LNCAP (cell line): Measurements from ENCODE around the gene MSANTD4.

Source experiments
- CTCF ChIP-seq: fragments of 450-650 bp; IDR thresholded peaks from 2 replicates; pipeline ENCODE4 v1.5.1; 2017; ENCODE audit warnings: mild to moderate bottlenecking

Gene MSANTD4

GRCh38 chr11:105969756-105970155 is 52.3 kb downstream of the MSANTD4 start:
- no peak for TF ChIP-seq CTCF

- no peak for TF ChIP-seq CTCF
These were observed 53.9 kb downstream of the MSANTD4 start for GRCh38 chr11:105968021-105968697.

GRCh38 chr11:105960252-105961245 is 61.5 kb downstream of the MSANTD4 start:
- TF ChIP-seq CTCF, result no peak
